SH-SY5Y (cell line): ENCODE measurements around the gene NTM.

ENCODE experiments used
- GATA2 ChIP-seq: IDR thresholded peaks from 2 replicates; pipeline ENCODE4 v1.6.1; 2011; ENCODE audit warnings: mild to moderate bottlenecking, low read depth, low read length
- GATA3 ChIP-seq: IDR thresholded peaks from 2 replicates; pipeline ENCODE4 v1.6.1; 2011; ENCODE audit warnings: low read depth, mild to moderate bottlenecking, low read length, moderate library complexity

DNA sequence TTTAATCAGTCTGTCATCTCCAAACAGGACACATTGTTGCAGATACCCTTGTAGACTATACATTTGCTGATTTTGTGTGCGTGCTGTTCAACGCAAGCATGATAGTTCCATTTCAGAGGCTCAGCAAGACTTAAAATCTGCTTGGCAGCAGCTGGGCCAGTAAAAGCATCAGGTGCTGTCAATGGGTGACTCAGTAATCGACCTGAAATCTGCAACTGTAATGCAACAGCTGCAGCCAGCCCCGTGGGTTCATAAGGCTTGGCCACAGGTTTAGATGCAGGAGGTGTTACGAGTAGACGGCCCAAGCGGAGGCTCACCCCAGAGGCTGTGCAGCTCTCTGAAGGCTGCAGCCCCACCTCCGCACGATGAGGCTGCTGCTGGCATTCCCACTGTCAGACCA, 84.6 kb downstream of the NTM start:
- TF ChIP-seq GATA2 (no peak), GATA3 (no peak)
